ENCODE measurements around the gene PLEKHF1.

Gene PLEKHF1

GRCh38 chr19:29687244-29687896 lies 22.1 kb downstream of the PLEKHF1 start:
- H3K9ac ChIP-seq (ENCODE audit: low read depth, low read length), result no peak overlapping the region
- H3K36me3 ChIP-seq (ENCODE audit: insufficient read depth, low read depth, low read length), result no peaks in the 10 kb centered on the region
- no peak overlapping the region for H3K4me3 ChIP-seq (ENCODE audit: low read length)
- H3K27ac ChIP-seq (ENCODE audit: low read length), result no peak overlapping the region
- no peaks in the 10 kb centered on the region for H3K4me1 ChIP-seq (ENCODE audit: insufficient read depth, low read length)
- peaks cover 7% of the 10 kb centered on the region for H3K9me3 ChIP-seq (ENCODE audit: insufficient read depth, low read depth, low read length)
- H3K27me3 ChIP-seq (ENCODE audit: insufficient read depth, low read length), result no peaks in the 10 kb centered on the region

GRCh38 chr19:29687897-29688728 lies 22.9 kb downstream of the PLEKHF1 start:
- no peak overlapping the region for H3K9ac ChIP-seq (ENCODE audit: low read depth, low read length)
- no peaks in the 10 kb centered on the region for H3K4me1 ChIP-seq (ENCODE audit: insufficient read depth, low read length)
- no peak overlapping the region for H3K27ac ChIP-seq (ENCODE audit: low read length)
- no peak overlapping the region for H3K4me3 ChIP-seq (ENCODE audit: low read length)
- H3K27me3 ChIP-seq (ENCODE audit: insufficient read depth, low read length), result no peaks in the 10 kb centered on the region
- H3K36me3 ChIP-seq (ENCODE audit: insufficient read depth, low read depth, low read length), result no peaks in the 10 kb centered on the region
- peaks cover 7% of the 10 kb centered on the region for H3K9me3 ChIP-seq (ENCODE audit: insufficient read depth, low read depth, low read length)

- no peaks in the 10 kb centered on the region for H3K4me1 ChIP-seq (ENCODE audit: insufficient read depth, low read length)
- no peaks in the 10 kb centered on the region for H3K27me3 ChIP-seq (ENCODE audit: insufficient read depth, low read length)
- no peak overlapping the region for H3K27ac ChIP-seq (ENCODE audit: low read length)
- peaks cover 7% of the 10 kb centered on the region for H3K9me3 ChIP-seq (ENCODE audit: insufficient read depth, low read depth, low read length)
- no peak overlapping the region for H3K4me3 ChIP-seq (ENCODE audit: low read length)
- no peak overlapping the region for H3K9ac ChIP-seq (ENCODE audit: low read depth, low read length)
- H3K36me3 ChIP-seq (ENCODE audit: insufficient read depth, low read depth, low read length), result no peaks in the 10 kb centered on the region
These were observed 25.6 kb downstream of the PLEKHF1 start for GRCh38 chr19:29690842-29691241.

GRCh38 chr19:29694161-29694560 lies 28.9 kb downstream of the PLEKHF1 start:
- Histone ChIP-seq H3K4me1 (ENCODE audit: insufficient read depth, low read length) (no peaks in the 10 kb centered on the region), H3K27ac (ENCODE audit: low read length) (no peak overlapping the region), H3K4me3 (ENCODE audit: low read length) (no peak overlapping the region), H3K9me3 (ENCODE audit: insufficient read depth, low read depth, low read length) (peaks cover 7% of the 10 kb centered on the region), H3K9ac (ENCODE audit: low read depth, low read length) (no peak overlapping the region), H3K27me3 (ENCODE audit: insufficient read depth, low read length) (no peaks in the 10 kb centered on the region), H3K36me3 (ENCODE audit: insufficient read depth, low read depth, low read length) (no peaks in the 10 kb centered on the region)

GRCh38 chr19:29694669-29695627 lies 29.7 kb downstream of the PLEKHF1 start:
- Histone ChIP-seq H3K9ac (ENCODE audit: low read depth, low read length) (no peak overlapping the region), H3K36me3 (ENCODE audit: insufficient read depth, low read depth, low read length) (no peaks in the 10 kb centered on the region), H3K27me3 (ENCODE audit: insufficient read depth, low read length) (no peaks in the 10 kb centered on the region), H3K27ac (ENCODE audit: low read length) (no peak overlapping the region), H3K4me3 (ENCODE audit: low read length) (no peak overlapping the region), H3K4me1 (ENCODE audit: insufficient read depth, low read length) (no peaks in the 10 kb centered on the region), H3K9me3 (ENCODE audit: insufficient read depth, low read depth, low read length) (peaks cover 7% of the 10 kb centered on the region)

- no peaks in the 10 kb centered on the region for H3K36me3 ChIP-seq (ENCODE audit: insufficient read depth, low read depth, low read length)
- 0 out of 2 replicates have a peak, but pooled peaks cover 1% of the 10 kb centered on the region for H3K9me3 ChIP-seq (ENCODE audit: insufficient read depth, low read depth, low read length)
- H3K27me3 ChIP-seq (ENCODE audit: insufficient read depth, low read length), result no peaks in the 10 kb centered on the region
- H3K27ac ChIP-seq (ENCODE audit: low read length), result no peak overlapping the region
- H3K9ac ChIP-seq (ENCODE audit: low read depth, low read length), result no peak overlapping the region
- no peak overlapping the region for H3K4me3 ChIP-seq (ENCODE audit: low read length)
- H3K4me1 ChIP-seq (ENCODE audit: insufficient read depth, low read length), result no peaks in the 10 kb centered on the region
These were observed 30.7 kb downstream of the PLEKHF1 start for GRCh38 chr19:29695765-29696564.

- Histone ChIP-seq H3K4me3 (ENCODE audit: low read length) (no peak overlapping the region), H3K9me3 (ENCODE audit: insufficient read depth, low read depth, low read length) (no peaks in the 10 kb centered on the region), H3K4me1 (ENCODE audit: insufficient read depth, low read length) (no peaks in the 10 kb centered on the region), H3K36me3 (ENCODE audit: insufficient read depth, low read depth, low read length) (no peaks in the 10 kb centered on the region), H3K27ac (ENCODE audit: low read length) (no peak overlapping the region), H3K27me3 (ENCODE audit: insufficient read depth, low read length) (no peaks in the 10 kb centered on the region), H3K9ac (ENCODE audit: low read depth, low read length) (no peak overlapping the region)
These were observed 31.2 kb downstream of the PLEKHF1 start for GRCh38 chr19:29696565-29696846.

- Histone ChIP-seq H3K36me3 (ENCODE audit: insufficient read depth, low read depth, low read length) (no peaks in the 10 kb centered on the region), H3K4me1 (ENCODE audit: insufficient read depth, low read length) (no peaks in the 10 kb centered on the region)
These were observed 32.4 kb downstream of the PLEKHF1 start for GRCh38 chr19:29697523-29698261.

GRCh38 chr19:29699861-29700260 lies 34.6 kb downstream of the PLEKHF1 start:
- H3K36me3 ChIP-seq (ENCODE audit: insufficient read depth, low read depth, low read length), result no peaks in the 10 kb centered on the region
- H3K4me3 ChIP-seq (ENCODE audit: low read length), result no peak overlapping the region
- H3K9me3 ChIP-seq (ENCODE audit: insufficient read depth, low read depth, low read length), result no peaks in the 10 kb centered on the region
- H3K4me1 ChIP-seq (ENCODE audit: insufficient read depth, low read length), result no peaks in the 10 kb centered on the region
- no peaks in the 10 kb centered on the region for H3K27me3 ChIP-seq (ENCODE audit: insufficient read depth, low read length)
- no peak overlapping the region; the same call in 1 of the 2 replicates for H3K9ac ChIP-seq (ENCODE audit: low read depth, low read length)
- no peak overlapping the region for H3K27ac ChIP-seq (ENCODE audit: low read length)

More at GRCh38 chr19:29697523-29698261, 32.4 kb downstream of the PLEKHF1 start:
- Histone ChIP-seq H3K9ac (ENCODE audit: low read depth, low read length) (no peak overlapping the region), H3K4me3 (ENCODE audit: low read length) (no peak overlapping the region), H3K9me3 (ENCODE audit: insufficient read depth, low read depth, low read length) (no peaks in the 10 kb centered on the region), H3K27ac (ENCODE audit: low read length) (no peak overlapping the region), H3K27me3 (ENCODE audit: insufficient read depth, low read length) (no peaks in the 10 kb centered on the region)

- Histone ChIP-seq H3K9ac (ENCODE audit: low read depth, low read length) (no peak overlapping the region), H3K27me3 (ENCODE audit: insufficient read depth, low read length) (no peaks in the 10 kb centered on the region), H3K36me3 (ENCODE audit: insufficient read depth, low read depth, low read length) (no peaks in the 10 kb centered on the region), H3K27ac (ENCODE audit: low read length) (no peak overlapping the region), H3K9me3 (ENCODE audit: insufficient read depth, low read depth, low read length) (no peaks in the 10 kb centered on the region), H3K4me1 (ENCODE audit: insufficient read depth, low read length) (no peaks in the 10 kb centered on the region), H3K4me3 (ENCODE audit: low read length) (no peak overlapping the region)
These were observed 35.2 kb downstream of the PLEKHF1 start for GRCh38 chr19:29700498-29700897.

Data from iPS-20b (cell line).